ENCODE measurements around the gene CDC14B.
A peak's percentile ranks its signal among the peaks of the same experiment; 100 is the strongest.

CDC14B gene

GRCh38 chr9:96450613-96451528 is 168.8 kb downstream of the CDC14B start:
- no peaks in the 10 kb centered on the region for H3K79me2 ChIP-seq (ENCODE audit: insufficient read depth, low read length)
- H4K20me1 ChIP-seq (ENCODE audit: insufficient read depth, low read length): no peaks in the 10 kb centered on the region
- no peaks in the 10 kb centered on the region for H3K9me3 ChIP-seq (ENCODE audit: insufficient read depth, low read length, severe bottlenecking)
- peaks cover 21% of the 10 kb centered on the region for H3K4me1 ChIP-seq (ENCODE audit: insufficient read depth, low read length)
- peak overlapping the region; percentile 98 for H3K4me2 ChIP-seq (ENCODE audit: insufficient read depth, low read length)
- peak overlapping the region; percentile 83 for H2AFZ ChIP-seq (ENCODE audit: low read depth, low read length)
- DNase-seq (no peak), ATAC-seq (ENCODE audit: insufficient read depth, low read depth) (no peak)
- no peaks in the 10 kb centered on the region for H3K36me3 ChIP-seq (ENCODE audit: insufficient read depth, low read length)
- peak overlapping the region in 1 of 2 experiments; percentile 74; a peak in 2 of 4 replicates for H3K4me3 ChIP-seq (ENCODE audit: low read depth in 1 of 2, low read length in 2 of 2)
- H3K27ac ChIP-seq (ENCODE audit: low read length): no peak overlapping the region
- H3K9ac ChIP-seq (ENCODE audit: low read depth, low read length): peak overlapping the region; percentile 61; the same call in 1 of the 2 replicates
- no peaks in the 10 kb centered on the region for H3K27me3 ChIP-seq (ENCODE audit: insufficient read depth, low read length, poor library complexity)
- no peak for TF ChIP-seq EZH2 (IDR thresholded peaks at IDR 0.05; ENCODE audit: borderline replicate concordance, low read depth, low read length, severe bottlenecking)
